HG03066 (cell line): ENCODE data around the gene NHEJ1.

Experiments used
- ATAC-seq: cut with Tn5 transposase; IDR thresholded peaks from one replicate; pipeline ENCODE4 v1.9.1; 2021; ENCODE audit warnings: low read depth; ENCODE audit not compliant: unreplicated experiment

NHEJ1 gene

DNA sequence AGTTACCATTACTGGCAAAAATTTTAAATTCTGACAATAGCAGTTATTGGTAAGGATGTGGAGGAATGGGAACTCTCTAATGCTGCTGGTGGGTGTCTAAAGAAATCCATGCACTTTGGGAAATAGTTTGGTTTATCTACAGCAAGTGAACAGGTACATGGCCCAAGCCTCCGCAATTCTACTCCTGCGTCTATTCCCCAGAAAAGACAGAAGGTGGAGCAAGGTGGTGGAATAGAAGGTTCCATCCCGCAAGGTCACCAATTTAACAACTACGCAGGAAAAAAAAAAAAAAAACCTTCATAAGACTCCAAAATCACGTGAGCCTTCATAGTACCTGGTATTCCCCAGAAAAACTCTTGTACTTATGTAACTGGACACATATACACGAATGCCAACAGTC lies 125.8 kb downstream of the NHEJ1 start:
- ATAC-seq = no peak

DNA sequence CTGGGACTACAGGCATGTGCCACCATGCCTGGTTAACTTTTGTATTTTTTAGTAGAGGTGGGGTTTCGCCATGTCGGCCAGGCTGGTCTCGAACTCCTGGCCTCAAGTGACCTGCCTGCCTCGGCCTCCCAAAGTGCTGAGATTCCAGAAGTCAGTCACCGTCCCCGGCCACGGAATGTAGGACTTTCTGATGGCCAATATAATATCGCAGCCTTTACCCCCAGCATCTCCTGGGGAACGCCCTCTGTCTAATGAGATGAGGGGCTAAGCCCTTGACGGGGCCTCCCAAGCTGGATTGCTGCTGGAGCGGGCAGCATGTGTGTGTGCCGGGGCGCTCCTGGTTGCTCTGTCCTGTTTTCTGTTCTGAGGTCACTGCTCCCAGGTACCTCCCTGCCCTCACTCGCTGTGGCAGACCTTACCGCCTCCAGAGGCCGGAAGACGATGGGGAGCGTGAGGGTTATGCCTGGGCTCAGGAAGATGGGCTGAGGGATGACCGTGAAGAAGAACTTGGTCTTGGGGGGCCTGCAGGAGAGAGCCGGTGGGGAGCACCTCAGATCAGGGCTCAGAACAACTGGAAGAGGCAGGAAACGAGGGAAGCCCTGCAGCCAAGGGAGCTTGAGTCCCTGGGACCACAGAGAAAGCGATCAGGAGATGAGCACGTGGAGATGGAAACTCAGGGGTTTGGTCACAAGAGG lies 128.4 kb downstream of the NHEJ1 start:
- no peak for ATAC-seq

DNA sequence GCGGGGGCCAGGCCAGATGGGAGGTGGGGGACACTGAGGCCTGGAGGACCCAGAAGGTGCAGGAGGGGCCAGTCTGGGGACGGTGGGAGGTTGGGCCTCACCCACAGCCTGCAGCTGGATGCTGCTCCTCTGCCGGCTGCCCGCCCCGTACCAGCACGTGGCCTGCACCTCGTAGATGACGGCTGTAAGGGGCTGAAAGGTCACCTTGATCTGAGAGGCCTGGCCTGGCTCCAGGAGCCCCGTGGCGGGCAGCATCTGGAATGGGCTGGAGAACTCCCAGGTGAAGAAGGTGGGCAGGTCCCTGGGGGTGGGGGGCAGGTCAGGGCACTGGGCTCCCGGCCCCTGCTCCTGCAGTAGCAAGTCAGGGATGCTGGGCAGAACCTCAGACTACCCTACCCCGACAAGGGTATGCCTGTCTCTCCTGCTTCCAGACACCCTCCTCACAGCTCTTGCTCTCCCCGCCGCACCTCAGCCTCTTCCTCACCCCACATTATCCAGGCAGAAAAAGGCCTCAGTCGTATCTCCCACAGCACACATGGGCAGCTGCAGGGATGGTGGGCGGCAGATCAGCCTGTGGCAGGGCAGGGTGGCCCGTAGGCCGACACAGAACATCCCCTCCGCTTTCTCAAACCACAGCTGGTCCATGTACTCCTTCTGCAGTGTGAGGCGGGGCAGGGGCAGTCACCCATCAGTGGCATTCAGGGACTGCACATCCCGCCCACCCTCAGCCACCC lies 129.4 kb downstream of the NHEJ1 start:
- no peak for ATAC-seq

DNA sequence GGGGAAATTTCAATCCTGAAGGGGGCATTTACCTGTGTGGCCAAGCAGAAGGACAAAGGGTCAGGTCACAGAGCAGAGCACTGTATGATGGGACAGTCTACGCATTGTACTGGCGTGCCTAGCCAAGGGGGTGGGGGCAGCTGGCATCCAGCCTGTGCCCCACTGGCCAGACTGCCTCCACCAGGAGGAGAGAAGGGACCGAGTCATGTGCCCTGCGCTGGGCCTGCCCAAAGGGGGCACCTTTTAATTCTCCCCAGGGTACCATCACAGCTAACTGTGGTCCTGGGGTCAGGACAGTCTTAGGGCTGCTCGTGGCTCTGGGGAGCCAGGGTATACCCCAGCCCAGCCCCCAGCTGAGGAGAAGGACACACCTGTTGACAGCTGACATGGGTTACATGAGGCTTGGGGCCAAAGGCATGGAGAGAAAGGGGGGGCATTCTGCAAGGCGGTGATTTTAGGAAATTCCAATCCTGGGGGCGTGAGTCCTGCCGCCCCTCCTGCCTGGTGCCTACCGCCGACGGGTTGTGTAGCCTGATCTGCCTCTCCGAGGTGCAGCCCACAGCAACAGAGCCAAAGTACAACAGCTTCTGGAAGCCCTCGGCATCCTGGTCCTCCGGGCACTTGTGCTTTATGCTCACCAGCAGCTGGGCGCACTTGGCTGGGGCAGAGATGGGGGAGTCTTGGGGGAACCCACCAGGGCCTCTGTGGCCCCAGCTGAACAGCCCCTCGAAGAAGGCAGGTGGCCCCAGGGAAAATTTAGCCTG lies 130.3 kb downstream of the NHEJ1 start:
- ATAC-seq = no peak

DNA sequence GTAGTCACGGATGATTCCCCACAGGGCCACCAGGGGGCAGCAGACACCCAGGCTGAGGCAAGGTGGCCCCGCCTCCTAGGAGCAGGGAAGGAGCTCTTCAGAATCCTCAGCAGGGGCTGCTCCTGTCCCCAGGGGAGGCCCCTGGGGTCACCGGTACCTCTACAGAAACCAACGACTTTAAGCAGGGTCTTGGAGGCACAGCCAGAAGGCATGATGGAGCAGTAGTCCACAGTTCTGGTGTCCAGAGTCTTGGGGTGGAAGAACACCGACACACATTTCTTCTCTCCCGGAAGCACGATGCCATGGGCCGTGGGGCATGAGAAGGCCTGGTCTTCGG lies 130.8 kb downstream of the NHEJ1 start:
- peak; percentile 87 for ATAC-seq

DNA sequence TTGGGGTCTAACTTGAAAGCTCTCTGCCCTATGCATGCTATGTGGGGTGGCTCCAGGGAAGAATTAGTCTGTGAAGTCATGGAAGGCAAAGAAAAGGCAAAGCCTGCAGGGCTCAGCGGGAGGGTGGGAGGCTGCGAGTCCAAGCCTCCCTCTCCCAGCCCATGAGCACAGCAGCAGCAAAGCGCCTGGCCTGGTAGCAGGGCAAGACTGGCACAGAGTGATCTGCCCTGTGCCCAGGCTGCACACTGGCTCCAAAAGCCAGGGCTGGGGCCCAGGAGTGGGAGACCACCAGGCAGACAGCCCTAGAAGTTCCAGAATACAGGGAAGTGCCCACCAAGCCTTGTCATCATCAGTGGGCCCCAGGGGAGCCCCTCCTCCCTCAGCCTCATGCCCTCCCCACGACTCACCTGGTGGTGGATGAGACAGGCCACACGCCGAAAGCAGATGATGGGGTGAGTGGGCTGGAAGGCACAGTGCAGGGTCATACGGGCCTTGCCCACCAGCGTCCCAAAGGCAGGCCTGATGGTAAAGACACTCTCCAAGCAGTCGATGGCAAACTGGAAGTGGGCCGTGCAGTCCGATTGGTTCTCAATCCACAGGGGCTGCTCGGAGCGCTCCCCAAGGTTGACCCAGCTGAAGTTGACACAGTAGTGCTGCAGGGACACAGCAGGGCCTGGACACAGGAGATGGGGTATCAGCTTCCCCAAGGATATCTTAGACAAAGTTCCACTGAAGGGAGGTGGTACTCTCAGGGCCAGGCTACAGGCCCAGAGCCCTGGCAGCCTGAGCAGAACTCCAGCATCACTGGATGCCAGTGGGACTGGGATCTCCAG lies 131.4 kb downstream of the NHEJ1 start:
- peak; percentile 12 for ATAC-seq

DNA sequence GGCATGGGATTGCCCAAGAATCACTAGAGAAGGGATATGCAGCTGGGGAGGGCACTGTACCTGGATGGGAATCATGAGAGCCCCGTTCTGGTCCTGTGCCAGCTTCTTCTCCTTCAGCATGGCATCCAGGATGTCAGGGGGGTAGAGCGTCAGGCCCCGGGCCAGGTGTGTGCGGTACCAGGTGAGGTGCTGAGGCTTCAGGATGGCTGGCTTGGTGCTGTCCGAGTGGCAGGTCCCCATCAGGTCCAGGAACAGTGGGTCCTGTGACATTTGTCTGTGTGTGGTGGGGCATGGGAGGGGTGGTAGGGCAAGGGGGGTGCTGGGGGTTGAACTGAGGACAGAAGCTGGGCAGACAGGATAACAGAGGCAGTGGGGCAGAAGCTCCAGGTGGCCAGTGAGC lies 132.5 kb downstream of the NHEJ1 start:
- no peak for ATAC-seq

DNA sequence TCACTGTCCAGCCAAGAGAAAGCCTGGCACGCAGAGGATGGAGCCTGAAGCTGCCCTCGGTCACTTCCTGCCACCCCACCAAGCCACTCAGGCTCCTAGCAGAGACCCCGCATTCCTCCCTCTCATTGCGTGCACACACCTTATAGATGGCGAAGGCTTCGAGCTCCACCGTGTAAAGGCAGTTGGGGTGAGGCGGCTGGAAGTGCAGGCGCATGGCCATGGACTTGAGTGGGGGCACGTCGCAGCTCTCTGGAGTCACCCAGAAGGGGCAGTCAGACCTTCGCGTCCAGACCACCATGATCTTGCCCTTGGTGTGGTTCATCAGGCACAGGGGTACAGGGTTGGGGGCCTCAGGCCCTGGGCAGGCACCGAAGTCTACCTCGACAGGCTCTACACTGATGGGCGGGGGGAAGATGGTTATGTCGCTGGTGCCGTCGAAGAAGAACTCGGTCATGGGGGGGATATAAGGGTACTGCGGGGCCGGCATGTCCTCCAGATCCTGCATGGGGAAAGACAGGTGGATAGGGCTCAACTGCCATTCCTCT lies 133.0 kb downstream of the NHEJ1 start:
- ATAC-seq = no peak

DNA sequence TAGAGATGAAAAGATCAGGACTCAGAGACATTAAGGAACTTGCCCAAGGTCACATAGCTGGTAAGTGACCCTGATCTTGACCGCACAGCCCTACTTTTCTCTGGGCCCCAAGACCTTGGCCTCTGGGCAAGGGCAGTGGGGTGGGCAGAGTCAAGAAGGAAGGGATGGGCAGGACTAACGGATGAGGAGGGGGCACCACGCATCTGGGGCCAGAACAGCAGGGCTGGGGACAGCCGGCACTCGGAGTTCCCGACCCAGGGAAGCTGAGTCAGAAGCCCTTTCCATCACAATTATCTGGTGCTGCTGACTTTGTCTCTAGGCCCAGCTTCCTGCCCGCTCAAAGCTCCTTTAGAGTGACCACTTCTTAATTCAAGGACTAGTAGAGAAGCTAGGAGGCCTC lies 133.7 kb downstream of the NHEJ1 start:
- ATAC-seq = no peak

DNA sequence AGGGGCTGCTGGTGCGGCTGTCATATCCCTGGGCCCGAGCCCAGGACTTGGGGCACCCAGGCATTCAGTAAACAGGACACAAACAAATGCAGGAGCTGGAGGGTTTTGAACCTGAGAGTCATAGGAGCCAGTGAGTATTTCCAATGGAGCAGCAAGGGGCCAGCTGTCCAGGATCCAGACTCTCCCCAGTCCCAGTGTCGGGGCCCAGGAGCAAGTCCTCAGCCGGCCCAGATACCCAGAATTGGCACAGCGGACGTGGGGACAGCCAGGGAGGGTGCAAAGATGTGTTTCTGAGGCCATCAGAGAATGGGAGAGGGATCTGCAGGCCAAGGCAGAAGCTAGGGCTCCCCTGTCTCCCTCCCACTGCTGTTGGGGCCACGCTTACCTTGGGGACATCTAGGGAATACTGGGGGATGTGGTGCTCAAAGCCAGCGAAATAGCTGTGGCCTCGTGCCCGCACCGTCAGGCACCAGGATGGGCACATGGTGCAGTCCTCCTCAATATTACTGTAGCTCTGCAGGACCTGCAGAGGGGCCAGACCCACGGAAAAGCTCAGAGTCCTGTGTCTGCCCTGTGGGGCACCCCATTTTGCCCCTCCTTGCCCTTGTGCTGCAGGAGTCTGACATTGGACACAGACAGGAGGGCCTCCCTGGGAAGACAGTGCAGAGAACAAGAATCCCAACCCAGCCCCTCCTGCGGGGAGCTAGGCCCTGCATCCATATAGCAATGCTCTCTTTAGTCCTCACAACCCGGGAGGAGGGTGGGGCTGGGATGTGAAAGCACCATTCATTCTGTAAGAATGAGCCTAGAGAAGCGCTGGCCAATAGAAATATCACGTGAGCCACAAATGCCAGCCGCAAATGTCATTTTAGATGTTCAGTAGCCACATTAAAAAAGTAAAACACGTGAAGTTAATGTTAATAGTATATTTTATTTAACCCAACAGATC lies 134.7 kb downstream of the NHEJ1 start:
- no peak for ATAC-seq
